CD1c-positive myeloid dendritic cell (primary cell): Measurements from ENCODE around the gene DLK1.

Experiments
- DNase-seq: peaks from one replicate; pipeline ENCODE4 v3.0.0-alpha.2; 2016; ENCODE audit errors: extremely low spot score

Gene DLK1

DNA sequence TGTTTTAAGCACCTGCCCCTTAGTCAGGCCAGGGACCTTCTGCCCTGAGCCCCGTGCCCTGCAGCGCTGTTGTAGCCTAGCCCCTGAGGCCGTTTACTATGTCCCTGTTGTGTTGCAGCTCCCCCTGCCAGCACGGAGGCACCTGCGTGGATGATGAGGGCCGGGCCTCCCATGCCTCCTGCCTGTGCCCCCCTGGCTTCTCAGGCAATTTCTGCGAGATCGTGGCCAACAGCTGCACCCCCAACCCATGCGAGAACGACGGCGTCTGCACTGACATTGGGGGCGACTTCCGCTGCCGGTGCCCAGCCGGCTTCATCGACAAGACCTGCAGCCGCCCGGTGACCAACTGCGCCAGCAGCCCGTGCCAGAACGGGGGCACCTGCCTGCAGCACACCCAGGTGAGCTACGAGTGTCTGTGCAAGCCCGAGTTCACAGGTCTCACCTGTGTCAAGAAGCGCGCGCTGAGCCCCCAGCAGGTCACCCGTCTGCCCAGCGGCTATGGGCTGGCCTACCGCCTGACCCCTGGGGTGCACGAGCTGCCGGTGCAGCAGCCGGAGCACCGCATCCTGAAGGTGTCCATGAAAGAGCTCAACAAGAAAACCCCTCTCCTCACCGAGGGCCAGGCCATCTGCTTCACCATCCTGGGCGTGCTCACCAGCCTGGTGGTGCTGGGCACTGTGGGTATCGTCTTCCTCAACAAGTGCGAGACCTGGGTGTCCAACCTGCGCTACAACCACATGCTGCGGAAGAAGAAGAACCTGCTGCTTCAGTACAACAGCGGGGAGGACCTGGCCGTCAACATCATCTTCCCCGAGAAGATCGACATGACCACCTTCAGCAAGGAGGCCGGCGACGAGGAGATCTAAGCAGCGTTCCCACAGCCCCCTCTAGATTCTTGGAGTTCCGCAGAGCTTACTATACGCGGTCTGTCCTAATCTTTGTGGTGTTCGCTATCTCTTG, 7.6 kb downstream of the DLK1 start:
- no peak for DNase-seq

GRCh38 chr14:100735271-100735670, 8.6 kb downstream of the DLK1 start:
- no peak for DNase-seq

DNA sequence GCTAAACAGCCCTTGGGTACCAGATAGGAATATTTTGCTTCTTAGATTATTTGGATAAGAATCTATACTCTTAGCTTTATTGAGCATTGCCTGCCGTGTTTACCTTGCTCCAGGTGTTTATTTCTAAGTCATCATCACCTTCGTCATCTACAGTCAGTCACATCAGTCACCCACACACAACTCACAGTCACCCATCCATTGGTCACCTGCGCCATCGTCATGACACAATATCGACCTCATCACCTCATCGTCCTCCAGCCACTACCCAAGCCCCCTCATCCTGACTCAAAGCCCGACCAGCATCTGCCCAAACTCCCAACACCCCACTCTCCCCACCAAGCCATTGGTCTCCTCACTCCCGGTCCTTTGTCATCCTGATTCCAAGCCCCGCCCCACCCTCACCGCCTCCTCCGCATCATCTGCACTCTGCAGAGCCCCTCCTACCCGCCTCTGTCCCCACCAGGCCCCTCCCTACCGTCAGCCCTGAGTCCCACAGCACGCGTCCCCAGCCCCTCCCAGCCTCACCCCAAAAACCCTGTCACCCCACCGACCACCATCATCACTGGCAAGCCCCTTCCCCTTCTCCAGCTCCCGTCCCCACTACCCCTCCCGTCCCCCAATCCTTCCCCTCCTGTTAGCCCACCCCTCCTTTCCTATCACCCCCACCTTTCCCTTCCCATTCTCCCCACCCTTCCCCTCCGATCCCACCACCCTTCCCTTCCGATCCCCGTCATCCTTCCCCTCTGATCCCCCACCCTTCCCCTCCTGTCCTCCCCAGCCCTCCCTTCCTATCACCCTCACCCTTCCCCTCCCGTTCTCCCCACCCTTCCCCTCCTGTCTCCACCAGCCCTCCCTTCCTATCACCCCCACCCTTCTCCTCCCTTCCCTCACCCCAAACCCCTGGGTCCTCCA, 9.8 kb downstream of the DLK1 start:
- DNase-seq: no peak

GRCh38 chr14:100737526-100737925, 10.8 kb downstream of the DLK1 start:
- DNase-seq: no peak

- DNase-seq: no peak
These were observed 11.6 kb downstream of the DLK1 start for GRCh38 chr14:100738269-100738691.

- DNase-seq: no peak
These were observed 12.0 kb downstream of the DLK1 start for GRCh38 chr14:100738704-100739131.

- DNase-seq: no peak
These were observed 12.6 kb downstream of the DLK1 start for GRCh38 chr14:100739306-100739705.

DNA sequence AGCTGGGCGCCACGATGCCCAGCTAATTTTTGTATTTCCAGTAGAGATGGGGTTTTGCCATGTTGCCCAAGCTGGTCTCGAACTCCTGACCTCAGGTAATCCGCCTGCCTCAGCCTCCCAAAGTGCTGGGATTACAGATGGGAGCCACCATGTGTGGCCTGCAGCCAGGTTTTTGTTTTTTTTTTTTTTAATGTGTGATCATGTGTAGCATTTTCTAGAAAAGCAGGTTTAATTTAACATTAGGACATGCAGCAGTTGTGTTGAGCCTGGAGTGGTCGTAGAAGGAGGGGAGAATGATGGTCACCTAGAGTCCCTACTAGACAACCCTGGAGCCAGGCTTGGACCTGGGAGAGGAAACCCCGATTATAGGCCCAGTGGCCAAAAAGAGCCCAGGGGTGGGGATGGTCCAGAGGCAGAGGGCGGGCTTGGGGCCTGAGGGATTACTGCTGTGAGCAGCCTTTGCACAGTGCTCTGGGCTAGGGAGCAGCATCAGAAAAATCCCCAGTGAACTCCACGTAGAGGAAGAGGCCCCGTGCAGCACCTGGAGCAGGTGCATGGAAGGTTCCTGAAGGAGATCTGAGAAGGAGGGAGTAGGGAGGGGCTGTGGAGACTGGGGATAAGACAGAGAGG, 13.6 kb downstream of the DLK1 start:
- no peak for DNase-seq

DNA sequence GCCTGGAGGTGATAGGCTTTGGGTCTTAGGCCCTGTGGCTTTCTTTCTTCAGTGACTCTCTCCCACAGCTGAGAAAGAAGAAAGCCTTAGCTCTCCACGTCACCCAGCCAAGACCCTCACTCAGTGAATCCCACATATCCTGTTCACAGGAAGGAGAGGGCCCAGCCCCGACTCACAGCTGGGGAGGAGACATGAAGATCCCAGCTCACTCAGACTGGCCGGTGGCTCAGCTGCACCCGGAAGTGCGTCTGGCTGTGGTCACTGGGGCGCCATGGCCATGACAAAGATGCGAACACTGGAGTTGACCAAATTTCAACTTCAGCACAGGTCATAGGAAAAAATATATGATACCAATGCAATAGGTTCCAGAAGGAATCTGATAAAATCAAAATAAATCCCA, 14.2 kb downstream of the DLK1 start:
- DNase-seq: no peak

DNA sequence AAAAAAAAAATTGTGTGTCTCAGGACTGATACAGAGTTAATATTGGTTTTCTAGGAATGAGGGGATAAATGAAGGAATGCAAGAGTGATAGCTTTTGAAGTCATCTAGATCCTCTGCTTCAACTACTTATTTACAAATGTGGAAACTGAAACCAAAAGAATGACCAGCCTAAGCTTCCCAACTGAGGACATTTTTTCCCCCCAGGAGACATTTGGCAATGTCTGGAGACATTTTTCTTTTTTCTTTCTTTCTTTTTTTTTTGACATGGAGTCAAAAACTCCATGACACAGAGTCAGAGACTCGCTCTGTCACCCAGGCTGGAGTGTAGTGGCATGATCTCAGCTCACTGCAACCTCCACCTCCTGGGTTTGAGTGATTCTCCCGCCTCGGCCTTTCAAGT, 15.3 kb downstream of the DLK1 start:
- no peak for DNase-seq

- no peak for DNase-seq
These were observed 19.6 kb downstream of the DLK1 start for GRCh38 chr14:100746326-100746725.

- no peak for DNase-seq
These were observed 20.4 kb downstream of the DLK1 start for GRCh38 chr14:100747021-100747586.

- no peak for DNase-seq
These were observed 21.0 kb downstream of the DLK1 start for GRCh38 chr14:100747736-100748135.

- DNase-seq: no peak
These were observed 21.7 kb downstream of the DLK1 start for GRCh38 chr14:100748403-100748802.

DNA sequence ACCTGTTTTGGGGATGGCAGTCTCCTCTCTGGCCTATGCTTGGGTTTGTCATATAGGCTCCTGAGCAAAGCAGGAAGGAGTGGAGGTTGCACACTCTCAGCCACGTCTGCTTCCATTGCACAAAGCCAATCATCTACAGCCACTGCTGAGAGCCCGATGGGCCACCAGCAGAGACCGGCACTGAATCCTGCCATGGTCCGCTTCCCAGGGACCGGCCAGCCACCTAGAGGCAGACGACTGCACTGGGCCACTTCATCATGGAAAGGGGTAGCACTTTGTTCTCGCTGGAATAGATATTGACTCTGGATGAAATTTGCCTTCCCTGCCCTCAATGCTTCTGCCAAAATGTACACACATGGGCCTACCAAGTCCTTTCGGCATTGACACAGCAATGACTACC, 22.3 kb downstream of the DLK1 start:
- DNase-seq: no peak

DNA sequence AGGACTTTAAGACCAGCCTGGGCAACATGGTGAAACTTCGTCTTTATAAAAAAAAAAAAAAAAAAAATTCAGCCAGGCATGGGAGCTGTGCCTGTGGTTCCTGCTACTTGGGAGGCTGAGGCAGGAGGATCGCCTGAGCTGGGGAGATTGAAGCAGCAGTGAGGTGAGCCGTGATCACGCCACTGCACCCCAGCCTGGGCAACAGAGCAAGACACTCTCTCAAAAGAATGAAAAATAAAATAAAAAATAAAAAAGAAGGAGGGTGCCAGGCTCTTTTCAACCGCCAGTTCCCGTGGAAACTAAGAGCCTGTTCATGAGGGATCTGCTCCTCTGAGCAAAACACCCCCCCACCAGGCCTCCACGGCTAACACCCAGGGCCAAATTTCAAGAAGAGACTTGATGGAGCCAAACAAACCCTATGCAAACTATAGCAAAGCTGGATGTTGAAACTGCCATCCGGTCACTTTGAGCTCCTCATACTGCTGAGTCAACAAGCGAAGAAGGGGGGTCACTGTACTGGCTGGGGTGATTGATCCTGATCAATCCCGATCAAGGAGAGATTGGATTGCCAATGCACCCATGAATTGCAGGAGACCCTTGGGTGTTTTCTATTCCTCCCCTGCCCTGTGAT, 23.4 kb downstream of the DLK1 start:
- DNase-seq: no peak

GRCh38 chr14:100750762-100751699, 24.3 kb downstream of the DLK1 start:
- no peak for DNase-seq

DNA sequence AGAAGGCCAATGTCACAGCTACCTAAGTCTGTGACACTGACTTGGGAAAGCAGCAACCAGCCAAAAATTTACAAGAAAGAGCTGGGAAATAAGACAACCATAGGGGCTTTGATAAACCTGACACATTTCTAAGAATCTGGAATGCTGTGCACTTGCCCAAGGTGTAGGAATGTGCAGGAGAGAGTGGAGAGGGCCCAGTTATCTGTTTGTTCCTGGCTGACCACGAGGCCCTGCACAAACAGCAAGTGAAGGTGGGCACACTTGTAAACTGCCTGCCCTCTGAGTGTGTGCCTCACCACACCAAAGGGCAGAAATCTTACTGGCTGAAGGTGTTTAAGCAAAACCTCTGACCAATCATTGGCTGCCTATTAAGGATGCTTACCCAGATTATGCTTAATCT, 27.3 kb downstream of the DLK1 start:
- DNase-seq: no peak

DNA sequence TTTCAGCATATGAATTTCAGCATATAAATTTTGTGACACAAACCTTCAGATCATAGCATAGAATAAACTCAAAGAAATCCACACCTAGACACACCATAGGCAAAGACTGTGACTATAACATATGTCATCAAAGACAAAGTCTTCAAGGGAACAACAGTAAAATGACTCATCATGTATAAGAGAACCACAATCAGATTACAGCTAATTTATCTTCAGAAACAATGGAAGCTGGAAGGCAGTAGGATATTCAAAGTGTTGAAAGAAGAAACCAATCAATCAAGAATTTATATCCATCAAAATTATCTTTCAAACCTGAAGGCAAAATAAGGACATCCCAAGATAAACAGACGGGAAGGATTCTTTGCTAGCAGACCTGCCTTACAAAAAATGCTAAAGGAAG, 29.0 kb downstream of the DLK1 start:
- no peak for DNase-seq

DNA sequence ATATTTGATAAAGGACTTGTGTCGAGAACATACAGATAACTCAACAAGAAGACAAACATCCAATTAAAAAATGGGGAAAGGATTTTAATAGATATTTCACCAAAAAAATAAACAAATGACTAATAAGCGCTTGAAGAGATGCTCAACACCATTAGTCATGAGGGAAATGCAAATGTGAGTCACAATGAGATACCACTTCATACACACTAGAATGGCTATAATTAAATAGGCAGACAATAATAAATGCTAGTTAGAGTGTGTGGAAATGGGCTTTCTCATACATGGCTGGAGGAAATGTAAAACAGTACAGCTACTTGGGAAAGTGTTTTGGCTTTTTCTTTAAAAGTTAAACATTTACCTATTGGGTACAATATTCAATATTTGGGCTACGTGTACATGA, 34.8 kb downstream of the DLK1 start:
- no peak for DNase-seq
